SK-N-MC (cell line): ENCODE measurements around the gene YBX1.

Source experiments
- DNase-seq: peaks from one replicate; pipeline ENCODE4 v3.0.0-alpha.2; 2011; ENCODE audit warnings: low read depth, low spot score
- H3K27ac ChIP-seq: fragments of 200-600 bp; sonication (generic); 2 replicates; pipeline ENCODE4 v1.5.1; 2016; ENCODE audit warnings: mixed run types
- H3K36me3 ChIP-seq: fragments of 200-600 bp; sonication (generic); 2 replicates; pipeline ENCODE4 v1.6.1; 2017; ENCODE audit warnings: antibody characterized with exemption, low read length, mixed read lengths; ENCODE audit not compliant: insufficient read depth
- H3K4me3 ChIP-seq: fragments of 200-600 bp; sonication (generic); 2 replicates; pipeline ENCODE4 v1.5.1; 2016
- H3K9ac ChIP-seq: fragments of 200-600 bp; sonication (generic); 2 replicates; pipeline ENCODE4 v1.8.0; 2017; ENCODE audit warnings: mixed run types, mixed read lengths; ENCODE audit not compliant: insufficient read length
- H3K9me3 ChIP-seq: fragments of 200-600 bp; sonication (generic); 2 replicates; pipeline ENCODE4 v1.6.1; 2017; ENCODE audit warnings: low read depth, mild to moderate bottlenecking, antibody characterized with exemption, low read length, moderate library complexity, mixed read lengths
- EZH2 ChIP-seq: fragments of 200-600 bp; sonication (generic); IDR thresholded peaks from one replicate; pipeline ENCODE4 v1.6.1; 2017; ENCODE audit warnings: antibody characterized with exemption
- FOXP2 ChIP-seq: optimal IDR thresholded peaks from 2 replicates; pipeline ENCODE3; 2011; ENCODE audit warnings: mild to moderate bottlenecking, moderate library complexity; ENCODE audit not compliant: insufficient read depth; ENCODE audit errors: extremely low read length, control extremely low read depth
- POLR2AphosphoS5 ChIP-seq: IDR thresholded peaks from 2 replicates; pipeline ENCODE4 v1.6.1; 2012; ENCODE audit warnings: mild to moderate bottlenecking, low read depth, low read length, borderline replicate concordance

Gene YBX1

GRCh38 chr1:42682739-42683531 lies 717 bp downstream of the YBX1 start:
- TF ChIP-seq EZH2 (no peak), POLR2AphosphoS5 (peak; percentile 42; the same call in 1 of the 2 replicates)
- Histone ChIP-seq H3K9me3 (no peaks in the 10 kb centered on the region), H3K27ac (peak overlapping the region; percentile 60), H3K36me3 (peaks cover 49% of the 10 kb centered on the region), H3K4me3 (peak overlapping the region; percentile 96), H3K9ac (peak overlapping the region; percentile 94)
- no peak for DNase-seq

- H3K36me3 ChIP-seq = peaks cover 62% of the 10 kb centered on the region
- H3K27ac ChIP-seq = no peak overlapping the region
- H3K9me3 ChIP-seq = no peaks in the 10 kb centered on the region
- no peak for DNase-seq
- H3K4me3 ChIP-seq = peak overlapping the region; percentile 93
- TF ChIP-seq EZH2 (no peak), FOXP2 (no peak), POLR2AphosphoS5 (no peak)
- H3K9ac ChIP-seq = peak overlapping the region; percentile 94
Measured at GRCh38 chr1:42684139-42684538, 1.9 kb downstream of the YBX1 start.

GRCh38 chr1:42686418-42686817 lies 4.2 kb downstream of the YBX1 start:
- H3K36me3 ChIP-seq = peaks cover 84% of the 10 kb centered on the region
- TF ChIP-seq POLR2AphosphoS5 (no peak), FOXP2 (no peak), EZH2 (no peak)
- DNase-seq = no peak
- peak overlapping the region; percentile 94 for H3K9ac ChIP-seq
- no peaks in the 10 kb centered on the region for H3K9me3 ChIP-seq
- H3K27ac ChIP-seq = no peak overlapping the region
- H3K4me3 ChIP-seq = peak overlapping the region; percentile 93

- H3K27ac ChIP-seq = no peak overlapping the region
- TF ChIP-seq FOXP2 = no peak
- no peak for TF ChIP-seq POLR2AphosphoS5
- TF ChIP-seq EZH2 = no peak
- H3K36me3 ChIP-seq = peaks cover 100% of the 10 kb centered on the region
- H3K4me3 ChIP-seq = no peak overlapping the region
- no peak for DNase-seq
- no peaks in the 10 kb centered on the region for H3K9me3 ChIP-seq
- no peak overlapping the region for H3K9ac ChIP-seq
Measured at GRCh38 chr1:42689912-42690311, 7.7 kb downstream of the YBX1 start.

GRCh38 chr1:42690477-42691156 lies 8.4 kb downstream of the YBX1 start:
- H3K4me3 ChIP-seq = no peak overlapping the region
- no peak for DNase-seq
- TF ChIP-seq FOXP2 (no peak), POLR2AphosphoS5 (no peak), EZH2 (no peak)
- H3K36me3 ChIP-seq = peaks cover 100% of the 10 kb centered on the region
- no peak overlapping the region for H3K9ac ChIP-seq
- H3K9me3 ChIP-seq = no peaks in the 10 kb centered on the region
- no peak overlapping the region for H3K27ac ChIP-seq

- TF ChIP-seq EZH2 (no peak), FOXP2 (no peak), POLR2AphosphoS5 (no peak)
Measured at GRCh38 chr1:42691157-42691498, 8.9 kb downstream of the YBX1 start.

GRCh38 chr1:42692461-42692860 lies 10.2 kb downstream of the YBX1 start:
- DNase-seq = no peak
- peaks cover 100% of the 10 kb centered on the region for H3K36me3 ChIP-seq
- no peak overlapping the region for H3K9ac ChIP-seq
- no peaks in the 10 kb centered on the region for H3K9me3 ChIP-seq
- no peak overlapping the region for H3K4me3 ChIP-seq
- no peak overlapping the region for H3K27ac ChIP-seq
- no peak; the same call in 1 of the 2 replicates for TF ChIP-seq POLR2AphosphoS5

More at GRCh38 chr1:42691157-42691498, 8.9 kb downstream of the YBX1 start:
- Histone ChIP-seq H3K27ac (no peak overlapping the region), H3K9me3 (no peaks in the 10 kb centered on the region), H3K9ac (no peak overlapping the region), H3K36me3 (peaks cover 100% of the 10 kb centered on the region), H3K4me3 (no peak overlapping the region)
- no peak for DNase-seq

GRCh38 chr1:42692911-42693310 lies 10.7 kb downstream of the YBX1 start:
- H3K36me3 ChIP-seq = peaks cover 100% of the 10 kb centered on the region
- DNase-seq = no peak
- no peak overlapping the region for H3K4me3 ChIP-seq
- TF ChIP-seq POLR2AphosphoS5 = no peak
- TF ChIP-seq EZH2 = no peak
- TF ChIP-seq FOXP2 = no peak
- no peak overlapping the region for H3K9ac ChIP-seq
- H3K27ac ChIP-seq = no peak overlapping the region
- no peaks in the 10 kb centered on the region for H3K9me3 ChIP-seq
